BJ (cell line): ENCODE measurements around the gene EMILIN1. TPM values are rescaled to one million over a fixed set of nuclear protein-coding genes. Genes with fewer than 3 reads are reported as not detected.

Experiments
- CTCF ChIA-PET: fragments of 350-600 bp; formaldehyde crosslinking; extraction: SDS; loops from one replicate; lab custom pipeline; 2021; ENCODE audit warnings: antibody characterized with exemption, inconsistent platforms; lab: Yijun Ruan, JAX
- POLR2A ChIA-PET: fragments of 300-600 bp; sonication (Branson Sonifier 250); formaldehyde crosslinking; extraction: SDS; loops from one replicate; lab custom pipeline; 2021; ENCODE audit warnings: antibody characterized with exemption; lab: Charles Lee
- DNase-seq: peaks from one replicate; pipeline ENCODE4 v3.0.0-alpha.2; 2011; ENCODE audit warnings: low read depth
- H3K27me3 ChIP-seq: 2 replicates; pipeline ENCODE4 v1.6.0; 2011; ENCODE audit warnings: low read length; ENCODE audit not compliant: control insufficient read depth, insufficient read depth
- H3K36me3 ChIP-seq: 2 replicates; pipeline ENCODE4 v1.5.1; 2011; ENCODE audit warnings: low read length; ENCODE audit not compliant: control insufficient read depth, insufficient read depth
- H3K4me3 ChIP-seq: 2 replicates; pipeline ENCODE4 v1.5.1; 2011; ENCODE audit warnings: low read depth, mild to moderate bottlenecking, control low read depth, low read length
- polyA plus RNA-seq: library from polyadenylated mRNA; depleted of rRNA; stranded (reverse); fragments of >200 nt; gene quantifications from 2 replicates; pipeline ENCODE4 v1.2.3, GENCODE V29; 2011
- TF ChIP-seq, protein P1 (sequence below): IDR thresholded peaks from 2 replicates; pipeline ENCODE4 v1.5.1; 2011; ENCODE audit warnings: low read depth, mild to moderate bottlenecking, control low read depth, inconsistent platforms, low read length, moderate library complexity; ENCODE audit not compliant: insufficient read depth

EMILIN1 gene
- polyA plus RNA-seq, 1 experiment: 81.3 TPM

DNA sequence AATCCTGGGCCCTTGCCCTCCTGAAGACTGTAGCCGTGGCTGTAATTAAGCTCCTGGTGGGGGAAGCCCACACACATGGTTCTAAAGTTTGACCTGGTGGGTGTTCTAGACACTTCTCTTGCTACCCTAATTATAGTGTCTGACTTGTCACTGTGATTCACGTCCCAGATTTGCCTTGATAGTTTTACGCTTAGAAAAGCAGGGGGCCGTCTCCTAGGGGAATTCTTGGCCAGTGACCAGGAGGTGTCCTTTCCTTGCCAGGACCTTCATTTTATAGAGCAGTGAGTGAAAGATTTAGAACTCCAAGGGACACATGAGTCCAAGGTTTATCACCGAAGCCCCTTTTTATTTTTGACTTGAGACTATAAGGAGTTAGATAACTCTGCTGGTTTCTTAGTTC, 36.7 kb upstream of the EMILIN1 start:
- TF ChIP-seq, protein P1, sequence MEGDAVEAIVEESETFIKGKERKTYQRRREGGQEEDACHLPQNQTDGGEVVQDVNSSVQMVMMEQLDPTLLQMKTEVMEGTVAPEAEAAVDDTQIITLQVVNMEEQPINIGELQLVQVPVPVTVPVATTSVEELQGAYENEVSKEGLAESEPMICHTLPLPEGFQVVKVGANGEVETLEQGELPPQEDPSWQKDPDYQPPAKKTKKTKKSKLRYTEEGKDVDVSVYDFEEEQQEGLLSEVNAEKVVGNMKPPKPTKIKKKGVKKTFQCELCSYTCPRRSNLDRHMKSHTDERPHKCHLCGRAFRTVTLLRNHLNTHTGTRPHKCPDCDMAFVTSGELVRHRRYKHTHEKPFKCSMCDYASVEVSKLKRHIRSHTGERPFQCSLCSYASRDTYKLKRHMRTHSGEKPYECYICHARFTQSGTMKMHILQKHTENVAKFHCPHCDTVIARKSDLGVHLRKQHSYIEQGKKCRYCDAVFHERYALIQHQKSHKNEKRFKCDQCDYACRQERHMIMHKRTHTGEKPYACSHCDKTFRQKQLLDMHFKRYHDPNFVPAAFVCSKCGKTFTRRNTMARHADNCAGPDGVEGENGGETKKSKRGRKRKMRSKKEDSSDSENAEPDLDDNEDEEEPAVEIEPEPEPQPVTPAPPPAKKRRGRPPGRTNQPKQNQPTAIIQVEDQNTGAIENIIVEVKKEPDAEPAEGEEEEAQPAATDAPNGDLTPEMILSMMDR: no peak
- ChIA-PET POLR2A (no interaction called here), CTCF (interaction anchor here (0.6 to 2.8 kb wide), 3 partner anchors 9 to 80 kb away, joined by 3 to 7 read pairs (median 7); partner anchors contain the start of gene AGBL5)
- Histone ChIP-seq H3K4me3 (no peak overlapping the region), H3K36me3 (peaks cover 43% of the 10 kb centered on the region), H3K27me3 (no peaks in the 10 kb centered on the region)
- DNase-seq: no peak

DNA sequence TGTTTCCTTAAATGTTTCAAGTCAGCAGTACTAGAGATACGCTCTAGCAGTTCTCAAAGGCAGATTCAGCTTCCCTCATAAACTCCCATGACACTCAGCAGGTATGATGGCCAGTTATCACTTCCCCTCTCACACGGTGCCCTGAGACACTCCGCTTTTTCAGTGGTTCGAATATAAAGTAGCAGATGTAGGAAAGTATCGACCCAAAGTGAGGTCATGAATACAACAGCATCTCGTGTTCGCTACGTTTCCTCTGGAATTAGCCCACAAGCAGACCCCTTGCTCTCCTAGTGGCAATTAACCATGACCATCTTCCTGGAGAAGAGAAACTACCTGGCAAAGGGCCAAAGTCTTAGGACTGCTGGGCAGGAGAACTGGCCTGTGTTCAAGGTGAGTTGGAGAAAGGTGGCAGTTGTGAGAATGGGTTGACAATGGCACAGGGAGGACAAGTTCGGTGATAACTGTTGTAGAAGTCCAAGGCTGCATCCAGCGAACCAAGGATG, 36.2 kb upstream of the EMILIN1 start:
- POLR2A ChIA-PET: interaction anchor here (0.6 kb wide), 1 partner anchor 359 kb away, joined by 3 read pairs; no protein-coding TSS in a partner anchor
- Histone ChIP-seq H3K36me3 (peaks cover 39% of the 10 kb centered on the region), H3K4me3 (no peak overlapping the region), H3K27me3 (no peaks in the 10 kb centered on the region)
- DNase-seq: no peak
- CTCF ChIA-PET: interaction anchor here (0.9 to 2.8 kb wide), 4 partner anchors 9 to 41 kb away, joined by 3 to 11 read pairs (median 7); partner anchors contain the start of gene AGBL5
- TF ChIP-seq, protein P1: no peak

DNA sequence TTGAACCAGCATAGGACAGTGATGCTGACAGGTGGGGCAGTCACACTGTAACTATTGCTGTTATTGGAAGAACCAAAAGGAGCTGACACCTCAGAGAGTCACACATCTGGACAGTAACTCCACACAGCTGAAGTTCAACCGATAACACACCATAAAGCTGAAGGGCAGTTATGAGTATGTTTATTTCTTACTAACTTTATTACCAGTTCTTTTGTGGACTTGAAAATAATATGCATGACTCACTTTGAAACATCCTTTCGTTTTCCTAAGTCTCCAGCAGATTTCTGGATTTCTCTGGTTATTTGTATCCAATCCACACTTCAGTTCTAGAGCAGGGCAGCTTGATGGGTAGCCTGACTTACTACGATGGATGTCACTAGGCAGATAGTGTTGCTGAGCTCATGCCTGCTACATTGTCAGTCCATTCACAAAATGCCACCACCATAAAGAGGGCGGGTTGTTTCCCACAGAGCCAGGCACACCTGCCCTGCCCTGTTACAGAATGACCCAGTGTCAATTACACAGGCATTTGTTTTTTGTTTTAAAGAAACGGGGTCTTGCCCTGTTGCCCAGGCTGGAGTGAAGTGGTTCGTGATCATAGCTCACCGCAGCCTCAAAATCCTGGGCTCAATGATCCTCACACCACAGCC, 35.3 kb upstream of the EMILIN1 start:
- ChIA-PET CTCF (interaction anchor here (0.9 to 2.8 kb wide), 4 partner anchors 8 to 40 kb away, joined by 3 to 11 read pairs (median 7); partner anchors contain the start of gene AGBL5), POLR2A (interaction anchor here (0.6 kb wide), 1 partner anchor 358 kb away, joined by 3 read pairs; no protein-coding TSS in a partner anchor)
- no peak for DNase-seq
- H3K36me3 ChIP-seq: peaks cover 31% of the 10 kb centered on the region
- H3K4me3 ChIP-seq: no peak overlapping the region
- H3K27me3 ChIP-seq: no peaks in the 10 kb centered on the region
- TF ChIP-seq, protein P1: no peak

DNA sequence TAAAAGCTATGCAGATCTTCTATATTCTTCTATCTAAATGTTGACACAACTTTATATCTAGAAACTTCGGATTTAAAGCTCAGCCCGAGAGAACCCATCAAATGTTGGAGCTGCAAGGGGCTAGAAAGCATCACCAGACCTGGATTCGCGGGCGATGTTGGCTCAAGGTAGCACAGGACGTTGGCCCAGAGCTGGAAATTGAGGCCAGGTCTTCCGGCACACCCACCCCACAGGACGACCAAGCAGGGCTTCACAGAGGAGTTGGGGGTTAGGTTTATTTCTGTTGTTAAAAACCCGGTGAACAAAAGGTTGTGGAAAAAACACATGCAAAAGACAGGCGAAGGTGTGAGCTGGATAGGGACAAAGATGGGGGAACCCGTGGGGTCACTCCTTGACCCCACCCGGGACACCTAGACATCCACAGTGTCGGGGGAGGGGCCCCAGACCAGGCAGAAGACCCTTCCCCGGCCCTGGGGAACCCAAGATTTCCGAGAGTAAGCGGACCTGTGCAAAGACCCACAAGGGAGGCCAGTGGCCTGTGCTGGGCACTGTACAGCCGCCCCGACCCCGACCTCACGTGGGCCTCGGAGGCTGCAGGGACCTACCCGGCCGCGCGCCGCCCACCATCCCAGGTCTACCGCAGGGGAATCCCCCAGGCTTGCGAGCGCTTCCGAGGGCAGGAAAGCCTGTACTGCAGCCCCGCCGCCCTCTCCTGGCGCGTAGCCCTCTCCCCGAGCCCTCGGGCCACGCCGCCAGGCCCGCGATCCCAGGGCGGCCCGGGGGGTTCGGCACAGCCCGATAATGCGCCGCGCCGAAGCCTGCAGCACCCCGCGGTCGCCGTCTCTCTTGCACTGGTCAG, 28.8 kb upstream of the EMILIN1 start:
- CTCF ChIA-PET: interaction anchor here (1.0 to 3.2 kb wide), 11 partner anchors 8 to 88 kb away, joined by 3 to 28 read pairs (median 8); partner anchors contain the start of genes KHK and TMEM214
- Histone ChIP-seq H3K27me3 (no peaks in the 10 kb centered on the region), H3K36me3 (peaks cover 4% of the 10 kb centered on the region; the same call in 1 of the 2 replicates)

More for the DNA sequence above, 28.8 kb upstream of the EMILIN1 start:
- H3K4me3 ChIP-seq: peak overlapping the region; percentile 57
- TF ChIP-seq, protein P1: no peak
- DNase-seq: no peak
- POLR2A ChIA-PET: interaction anchor here (0.7 to 1.2 kb wide), 3 partner anchors 16 to 305 kb away, joined by 3 to 4 read pairs (median 3); no protein-coding TSS in a partner anchor
